Thoracic aorta endothelial cell (primary cell): ENCODE data around the gene APOC4. TPM values are rescaled to one million over a fixed set of nuclear protein-coding genes. Genes with fewer than 3 reads are reported as not detected.

Experiments
- total RNA-seq: library from RNA; depleted of rRNA; stranded (reverse); fragments of >200 nt; gene quantifications from 2 replicates; pipeline ENCODE4 v1.2.3, GENCODE V29; 2012

The APOC4 gene, protein sequence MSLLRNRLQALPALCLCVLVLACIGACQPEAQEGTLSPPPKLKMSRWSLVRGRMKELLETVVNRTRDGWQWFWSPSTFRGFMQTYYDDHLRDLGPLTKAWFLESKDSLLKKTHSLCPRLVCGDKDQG
- total RNA-seq: not detected in 2 replicates

DNA sequence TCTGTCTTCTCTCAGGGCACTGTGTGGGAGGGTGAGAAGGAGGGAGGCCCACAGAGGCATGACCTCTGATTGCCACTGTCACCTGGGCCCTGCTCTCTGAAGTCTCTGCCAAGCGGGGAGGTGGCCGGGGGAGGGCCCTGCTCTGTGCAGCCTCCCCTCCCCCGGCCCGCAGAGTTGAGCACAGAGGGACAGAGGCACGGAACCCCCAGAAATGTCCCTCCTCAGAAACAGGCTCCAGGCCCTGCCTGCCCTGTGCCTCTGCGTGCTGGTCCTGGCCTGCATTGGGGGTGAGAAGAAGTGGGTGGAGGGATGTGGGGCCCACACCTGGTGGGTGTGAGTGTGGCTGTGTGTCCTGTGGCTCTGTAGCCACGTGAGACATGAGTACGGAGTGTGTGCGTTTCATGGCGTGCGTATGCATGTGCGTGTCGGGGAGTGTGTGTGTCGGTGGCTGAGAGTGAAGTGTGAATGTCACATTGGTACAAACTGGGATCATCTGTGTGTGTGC lies at the start of gene APOC4:
APOC4 (plus strand) TSS at position 171 of the 505 bp plus-strand sequence; CDS start at position 212, 41 bp downstream.

DNA sequence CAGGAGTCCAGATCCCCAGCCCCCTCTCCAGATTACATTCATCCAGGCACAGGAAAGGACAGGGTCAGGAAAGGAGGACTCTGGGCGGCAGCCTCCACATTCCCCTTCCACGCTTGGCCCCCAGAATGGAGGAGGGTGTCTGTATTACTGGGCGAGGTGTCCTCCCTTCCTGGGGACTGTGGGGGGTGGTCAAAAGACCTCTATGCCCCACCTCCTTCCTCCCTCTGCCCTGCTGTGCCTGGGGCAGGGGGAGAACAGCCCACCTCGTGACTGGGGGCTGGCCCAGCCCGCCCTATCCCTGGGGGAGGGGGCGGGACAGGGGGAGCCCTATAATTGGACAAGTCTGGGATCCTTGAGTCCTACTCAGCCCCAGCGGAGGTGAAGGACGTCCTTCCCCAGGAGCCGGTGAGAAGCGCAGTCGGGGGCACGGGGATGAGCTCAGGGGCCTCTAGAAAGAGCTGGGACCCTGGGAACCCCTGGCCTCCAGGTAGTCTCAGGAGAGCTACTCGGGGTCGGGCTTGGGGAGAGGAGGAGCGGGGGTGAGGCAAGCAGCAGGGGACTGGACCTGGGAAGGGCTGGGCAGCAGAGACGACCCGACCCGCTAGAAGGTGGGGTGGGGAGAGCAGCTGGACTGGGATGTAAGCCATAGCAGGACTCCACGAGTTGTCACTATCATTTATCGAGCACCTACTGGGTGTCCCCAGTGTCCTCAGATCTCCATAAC lies 36.4 kb upstream of the APOC4 start, which contains the start of gene APOE:
APOE (plus strand) TSS at position 360 of the 724 bp plus-strand sequence. CDS start 829 bp downstream, outside the sequence.

DNA sequence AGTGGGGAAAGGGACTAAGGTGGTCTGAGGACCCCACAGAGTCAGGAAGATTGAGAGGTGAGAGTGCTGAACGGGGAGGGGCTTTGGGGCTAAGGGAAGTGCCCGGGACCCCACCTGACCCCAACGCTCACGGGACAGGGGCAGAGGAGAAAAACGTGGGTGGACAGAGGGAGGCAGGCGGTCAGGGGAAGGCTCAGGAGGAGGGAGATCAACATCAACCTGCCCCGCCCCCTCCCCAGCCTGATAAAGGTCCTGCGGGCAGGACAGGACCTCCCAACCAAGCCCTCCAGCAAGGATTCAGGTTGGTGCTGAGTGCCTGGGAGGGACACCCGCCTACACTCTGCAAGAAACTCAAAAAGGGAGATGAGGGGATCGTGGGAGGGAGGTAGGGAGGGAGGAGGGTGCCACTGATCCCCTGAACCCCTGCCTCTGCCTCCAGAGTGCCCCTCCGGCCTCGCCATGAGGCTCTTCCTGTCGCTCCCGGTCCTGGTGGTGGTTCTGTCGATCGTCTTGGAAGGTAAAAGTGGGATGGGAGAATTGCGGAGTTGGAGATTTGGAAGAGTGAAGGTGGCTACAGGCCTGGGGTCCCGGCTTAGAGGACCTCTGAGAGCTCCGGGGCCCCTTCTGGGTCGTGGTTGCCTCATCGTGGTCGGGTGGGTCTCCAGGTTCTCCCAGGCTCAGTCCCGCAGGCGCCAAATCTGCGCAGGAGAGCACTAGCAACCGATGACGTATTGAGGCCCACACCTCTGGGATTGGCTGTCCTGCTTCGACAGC lies 27.4 kb upstream of the APOC4 start, which contains the start of gene APOC1:
APOC1 (plus strand) TSS at position 176 of the 774 bp plus-strand sequence; CDS start at position 460, 284 bp downstream.

DNA sequence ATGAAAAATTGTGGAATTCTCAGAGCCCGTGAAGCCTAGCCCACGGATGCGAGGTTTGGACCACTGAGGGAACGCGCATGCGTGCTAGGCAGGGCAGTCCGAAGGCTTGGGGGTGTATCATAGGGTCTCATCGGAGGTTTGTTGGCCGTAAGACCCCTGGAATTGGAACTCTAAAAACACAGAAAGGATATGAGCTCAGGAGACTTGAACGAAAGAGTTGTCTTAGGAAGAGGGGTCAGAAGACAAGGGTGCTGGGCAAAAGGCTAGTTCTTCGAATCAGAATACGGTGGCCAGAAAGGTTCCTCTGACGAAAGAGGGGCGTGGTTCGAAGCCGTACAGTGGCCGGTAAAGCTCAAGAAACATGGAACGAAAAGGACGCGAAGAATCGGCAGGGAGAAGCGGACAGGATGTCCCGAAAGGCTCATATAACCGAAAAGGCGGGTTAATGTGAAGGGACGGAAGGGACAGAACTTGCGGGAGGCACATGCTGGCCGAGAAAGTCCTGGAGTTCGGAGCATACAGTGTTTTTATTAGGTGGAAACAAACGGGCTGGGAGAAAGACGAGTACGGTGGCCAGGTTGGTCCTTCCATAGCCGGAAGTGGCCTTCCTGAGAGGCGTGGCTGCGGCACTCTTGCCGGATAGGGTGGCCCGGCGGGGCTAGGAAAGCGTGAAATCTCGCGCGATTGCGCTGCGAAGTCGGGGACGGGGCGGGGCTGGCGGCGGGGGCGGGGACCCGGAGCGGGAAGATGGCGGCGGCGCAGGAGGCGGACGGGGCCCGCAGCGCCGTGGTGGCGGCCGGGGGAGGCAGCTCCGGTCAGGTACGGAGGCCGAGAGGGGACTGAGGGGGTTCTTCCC lies 12.8 kb downstream of the APOC4 start, which contains the start of gene CLPTM1:
CLPTM1 (plus strand) TSS at position 732 of the 856 bp plus-strand sequence; CDS start at position 748, 16 bp downstream.

Other genes with a start within 250 kb of the APOC4 start
- gene CEACAM16, start 243.1 kb upstream of the APOC4 start, total RNA-seq: not detected in 2 replicates
- gene BCL3, start 193.5 kb upstream of the APOC4 start, total RNA-seq: 5.5 and 7.7 TPM in 2 replicates
- not detected in 2 replicates for gene CBLC, start 164.3 kb upstream of the APOC4 start, total RNA-seq
- gene BCAM, start 133.1 kb upstream of the APOC4 start, total RNA-seq: 14.5 and 27.0 TPM in 2 replicates
- 89.5 and 108 TPM in 2 replicates for gene NECTIN2, start 95.9 kb upstream of the APOC4 start, total RNA-seq
- 57.4 and 71.2 TPM in 2 replicates for gene TOMM40, start 51.0 kb upstream of the APOC4 start, total RNA-seq
- 0.40 and 0.65 TPM in 2 replicates for gene APOE, start 36.4 kb upstream of the APOC4 start, total RNA-seq
- 0.66 and 1.2 TPM in 2 replicates for gene APOC1, start 27.6 kb upstream of the APOC4 start, total RNA-seq
- not detected in 2 replicates for gene APOC2, start 3.8 kb downstream of the APOC4 start, total RNA-seq
- 43.8 and 54.0 TPM in 2 replicates for gene CLPTM1, start 13.1 kb downstream of the APOC4 start, total RNA-seq
- gene RELB, start 59.2 kb downstream of the APOC4 start, total RNA-seq: 4.8 and 6.7 TPM in 2 replicates
- 22.2 and 25.1 TPM in 2 replicates for gene CLASRP, start 96.8 kb downstream of the APOC4 start, total RNA-seq
- gene ZNF296, start 134.2 kb downstream of the APOC4 start, total RNA-seq: 0.40 and 0.65 TPM in 2 replicates
- 22.5 and 27.1 TPM in 2 replicates for gene GEMIN7, start 137.0 kb downstream of the APOC4 start, total RNA-seq
- gene PPP1R37, start 150.9 kb downstream of the APOC4 start, total RNA-seq: 27.6 and 31.0 TPM in 2 replicates
- under 0.01 and 0.22 TPM in 2 replicates for gene NKPD1, start 218.7 kb downstream of the APOC4 start, total RNA-seq
- gene TRAPPC6A, start 236.0 kb downstream of the APOC4 start, total RNA-seq: 2.4 and 5.2 TPM in 2 replicates
- gene BLOC1S3, start 236.5 kb downstream of the APOC4 start, total RNA-seq: 6.7 and 8.4 TPM in 2 replicates